Neural cell (in vitro differentiated cells): ENCODE results near the gene MYOF. TPM values are rescaled to one million over a fixed set of nuclear protein-coding genes. Genes with fewer than 3 reads are reported as not detected.

Source experiments
- H2AFZ ChIP-seq: fragments of 200-600, 300-800 bp; sonication (generic), shearing (Covaris generic); 2 replicates; pipeline ENCODE4 v1.6.0; 2014; ENCODE audit warnings: low read depth, mild to moderate bottlenecking, antibody characterized with exemption, low read length, moderate library complexity
- H3F3A ChIP-seq: fragments of 200-600 bp; shearing (Covaris generic); 2 replicates; pipeline ENCODE4 v1.6.1; 2016; ENCODE audit warnings: mild to moderate bottlenecking, moderate library complexity, mixed read lengths, antibody characterized with exemption, low read length; ENCODE audit not compliant: insufficient read depth, poor library complexity, severe bottlenecking
- H3K27ac ChIP-seq: fragments of 200-600, 300-800 bp; sonication (generic), shearing (Covaris generic); 2 replicates; pipeline ENCODE4 v1.5.1; 2014; ENCODE audit warnings: mild to moderate bottlenecking, low read length, moderate library complexity
- H3K27me3 ChIP-seq: fragments of 300-800, 200-600 bp; sonication (generic), shearing (Covaris generic); 2 replicates; pipeline ENCODE4 v1.6.0; 2014; ENCODE audit warnings: mild to moderate bottlenecking, low read depth, low read length, moderate library complexity; ENCODE audit not compliant: insufficient read depth
- H3K36me3 ChIP-seq: fragments of 300-800, 200-600 bp; sonication (generic), shearing (Covaris generic); 2 replicates; pipeline ENCODE4 v1.5.1; 2014; ENCODE audit warnings: mild to moderate bottlenecking, antibody characterized with exemption, low read length, moderate library complexity; ENCODE audit not compliant: insufficient read depth
- H3K4me2 ChIP-seq: fragments of 300-800, 200-600 bp; sonication (generic), shearing (Covaris generic); 2 replicates; pipeline ENCODE4 v1.6.0; 2014; ENCODE audit warnings: mild to moderate bottlenecking, low read length
- H3K4me3 ChIP-seq: fragments of 300-800, 200-600 bp; sonication (generic), shearing (Covaris generic); 2 replicates; pipeline ENCODE4 v1.5.1; 2014; ENCODE audit warnings: mild to moderate bottlenecking, low read length, moderate library complexity
- H3K79me2 ChIP-seq: fragments of 200-600 bp; shearing (Covaris generic); replicated peaks from 2 replicates; pipeline ENCODE4 v1.6.0; 2014; ENCODE audit warnings: mild to moderate bottlenecking, low read length, moderate library complexity; ENCODE audit not compliant: insufficient read depth
- H3K9ac ChIP-seq: fragments of 300-800, 200-600 bp; sonication (generic), shearing (Covaris generic); 2 replicates; pipeline ENCODE4 v1.6.1; 2016; ENCODE audit warnings: mild to moderate bottlenecking, low read length, mixed read lengths
- H3K9me2 ChIP-seq: fragments of 200-600 bp; shearing (Covaris generic); 2 replicates; pipeline ENCODE4 v1.6.1; 2016; ENCODE audit warnings: mild to moderate bottlenecking, low read length, mixed read lengths; ENCODE audit not compliant: insufficient read depth
- H3K9me3 ChIP-seq: fragments of 200-600, 300-800 bp; sonication (generic), shearing (Covaris generic); 2 replicates; pipeline ENCODE4 v1.6.1; 2016; ENCODE audit warnings: mild to moderate bottlenecking, mixed run types, low read length, moderate library complexity, mixed read lengths
- H4K20me1 ChIP-seq: fragments of 200-600 bp; shearing (Covaris generic); 2 replicates; pipeline ENCODE4 v1.6.1; 2016; ENCODE audit warnings: mild to moderate bottlenecking, mixed run types; ENCODE audit not compliant: insufficient read depth
- CTCF ChIP-seq: fragments of 450-650 bp; IDR thresholded peaks from 2 replicates; pipeline ENCODE4 v1.5.1; 2014; ENCODE audit warnings: antibody characterized with exemption, mild to moderate bottlenecking, moderate library complexity; ENCODE audit not compliant: poor library complexity, severe bottlenecking
- EP300 ChIP-seq: fragments of 450-650 bp; conservative IDR thresholded peaks from 2 replicates; pipeline ENCODE4 v1.6.1; 2014; ENCODE audit warnings: antibody characterized with exemption, mild to moderate bottlenecking, moderate library complexity; ENCODE audit not compliant: poor library complexity, severe bottlenecking
- EZH2 ChIP-seq: fragments of 200-600, 300-800 bp; shearing (Covaris generic), sonication (generic); IDR thresholded peaks from 2 replicates; pipeline ENCODE4 v1.6.1; 2014; ENCODE audit warnings: antibody characterized with exemption, low read length, borderline replicate concordance, mild to moderate bottlenecking; ENCODE audit not compliant: insufficient read depth, poor library complexity, severe bottlenecking
- MXI1 ChIP-seq: fragments of 450-650 bp; conservative IDR thresholded peaks from 2 replicates; pipeline ENCODE4 v1.6.1; 2014; ENCODE audit warnings: antibody characterized with exemption, mild to moderate bottlenecking; ENCODE audit not compliant: poor library complexity, severe bottlenecking
- POLR2AphosphoS5 ChIP-seq: IDR thresholded peaks from 2 replicates; pipeline ENCODE4 v1.6.1; 2012
- RAD21 ChIP-seq: fragments of 450-650 bp; conservative IDR thresholded peaks from 2 replicates; pipeline ENCODE4 v1.6.1; 2014; ENCODE audit warnings: antibody characterized with exemption, mild to moderate bottlenecking, moderate library complexity
- REST ChIP-seq: IDR thresholded peaks from 2 replicates; pipeline ENCODE4 v1.6.1; 2012; ENCODE audit warnings: borderline replicate concordance
- SMC3 ChIP-seq: fragments of 450-650 bp; conservative IDR thresholded peaks from 2 replicates; pipeline ENCODE4 v1.6.1; 2014; ENCODE audit warnings: antibody characterized with exemption, mild to moderate bottlenecking, moderate library complexity; ENCODE audit not compliant: poor library complexity
- TAF1 ChIP-seq: IDR thresholded peaks from 2 replicates; pipeline ENCODE4 v1.6.1; 2012; ENCODE audit warnings: low read depth
- polyA plus RNA-seq: library from polyadenylated mRNA; depleted of rRNA; stranded (reverse); fragments of >200 nt; gene quantifications from 2 replicates; pipeline ENCODE4 v1.2.3, GENCODE V29; 2014

Gene MYOF
- polyA plus RNA-seq, 1 donor from 2014 or later: 0.47 TPM

- no peak overlapping the region for H3K27ac ChIP-seq
- TF ChIP-seq EP300 (no peak), POLR2AphosphoS5 (no peak), EZH2 (no peak), MXI1 (no peak), REST (no peak)
- no peaks in the 10 kb centered on the region for H4K20me1 ChIP-seq
- no peaks in the 10 kb centered on the region for H3K9me2 ChIP-seq
- H3K79me2 ChIP-seq: no peaks in the 10 kb centered on the region
- no peak overlapping the region for H3K9ac ChIP-seq
- no peaks in the 10 kb centered on the region for H3F3A ChIP-seq
- H3K4me3 ChIP-seq: no peak overlapping the region
- no peak overlapping the region for H2AFZ ChIP-seq
- no peaks in the 10 kb centered on the region for H3K36me3 ChIP-seq
- no peaks in the 10 kb centered on the region for H3K27me3 ChIP-seq
- H3K4me2 ChIP-seq: no peak overlapping the region
- no peaks in the 10 kb centered on the region for H3K9me3 ChIP-seq
Measured at GRCh38 chr10:93367664-93368063, 114.5 kb downstream of the MYOF start.

GRCh38 chr10:93364966-93365365, 117.2 kb downstream of the MYOF start:
- Histone ChIP-seq H3K27me3 (no peaks in the 10 kb centered on the region), H3K4me2 (no peak overlapping the region), H3K79me2 (no peaks in the 10 kb centered on the region), H3K9me2 (no peaks in the 10 kb centered on the region), H3K9ac (no peak overlapping the region), H3F3A (no peaks in the 10 kb centered on the region), H3K4me3 (no peak overlapping the region), H4K20me1 (no peaks in the 10 kb centered on the region), H3K27ac (no peak overlapping the region), H2AFZ (no peak overlapping the region), H3K36me3 (no peaks in the 10 kb centered on the region), H3K9me3 (no peaks in the 10 kb centered on the region)
- TF ChIP-seq POLR2AphosphoS5: no peak
- TF ChIP-seq EZH2: no peak
- TF ChIP-seq MXI1: no peak
- TF ChIP-seq RAD21: no peak
- TF ChIP-seq SMC3: no peak
- no peak for TF ChIP-seq CTCF
- no peak for TF ChIP-seq REST
- TF ChIP-seq EP300: no peak
- no peak for TF ChIP-seq TAF1
